NCI-H146 treated with DMSO at 0.1 percent for 48 hours (cell line): Measurements from ENCODE around the gene NFIC.
"Not testable (repeated sequence)": the region's sequence is repeated elsewhere in the genome, so short reads cannot be mapped to it uniquely, and the experiment has no call there.

Experiments used
- DNase-seq: peaks from one replicate; lab custom pipeline; 2025; ENCODE audit not compliant: unreplicated experiment; lab: John Stamatoyannopoulos, UW

The NFIC gene

DNA sequence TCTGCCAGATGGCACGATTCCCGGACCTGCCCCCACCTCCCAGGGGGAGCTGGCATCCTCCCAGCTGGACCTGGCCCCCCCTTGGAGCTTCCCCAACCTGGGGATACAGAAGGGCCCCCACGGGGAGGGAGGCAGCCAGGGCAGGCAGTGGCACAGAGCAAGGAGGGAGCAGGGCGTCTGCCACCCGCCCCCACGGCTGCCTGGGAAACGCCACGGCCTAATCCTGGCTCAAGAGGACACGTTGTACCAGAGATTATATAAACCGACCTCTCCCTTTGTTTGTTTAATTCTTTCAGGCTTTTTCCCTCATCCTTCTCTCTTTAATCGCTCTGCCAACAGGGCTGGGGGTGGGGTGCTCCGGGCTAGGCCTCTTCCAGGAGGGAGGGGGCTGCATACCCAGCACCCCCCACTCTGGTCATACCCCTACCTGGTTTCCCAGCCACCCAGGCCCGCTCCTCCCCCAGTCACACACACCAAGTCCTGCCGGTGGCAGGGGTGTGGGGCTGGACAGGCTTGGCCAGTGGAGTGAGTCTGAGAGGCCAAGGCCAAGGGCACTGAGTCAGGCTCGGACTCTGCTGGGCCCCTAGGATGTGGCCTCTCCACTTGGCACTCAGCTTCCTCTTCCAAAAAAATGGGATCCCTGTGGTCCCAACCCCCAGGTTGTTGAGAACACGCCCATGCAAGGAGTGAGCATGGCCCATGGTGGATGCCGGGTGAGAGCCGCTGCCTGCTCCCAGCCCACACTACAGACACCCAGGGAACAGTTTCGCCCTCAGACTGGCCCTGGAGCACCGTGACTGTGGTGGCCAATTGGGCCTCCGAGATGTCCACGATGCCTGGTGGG is 29.5 kb upstream of the NFIC start:
- no peak for DNase-seq

DNA sequence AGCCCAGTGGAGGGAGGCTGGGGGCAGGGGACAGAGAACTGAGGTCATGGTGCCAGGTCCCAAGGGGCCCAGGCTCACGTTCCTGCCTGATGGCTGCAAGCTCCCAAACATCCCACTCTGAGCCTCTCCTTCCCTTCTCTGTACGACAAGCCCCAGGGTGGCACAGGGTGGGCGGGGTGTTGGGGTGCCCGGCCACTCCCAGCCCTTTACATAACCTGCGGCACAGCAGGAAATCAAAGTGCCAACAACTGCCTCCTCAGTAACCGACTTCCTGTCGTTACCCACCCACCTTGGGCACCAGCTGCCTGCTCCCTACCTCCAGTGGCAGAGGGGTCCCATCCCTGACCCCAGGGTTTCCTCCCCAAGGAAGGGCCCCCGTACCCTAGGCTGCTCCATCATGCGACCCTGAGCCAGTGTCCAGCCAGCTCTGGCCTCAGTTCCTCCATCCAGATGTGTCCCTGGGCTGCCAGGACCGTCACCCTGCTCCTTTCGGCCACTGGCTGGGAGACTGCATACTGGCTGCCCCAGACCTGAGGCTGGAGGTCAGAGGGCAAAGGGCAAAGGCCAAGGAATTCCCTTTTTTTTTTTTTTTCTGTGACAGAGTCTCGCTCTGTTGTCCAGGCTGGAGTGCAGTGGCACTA is 27.7 kb upstream of the NFIC start:
- no peak for DNase-seq

DNA sequence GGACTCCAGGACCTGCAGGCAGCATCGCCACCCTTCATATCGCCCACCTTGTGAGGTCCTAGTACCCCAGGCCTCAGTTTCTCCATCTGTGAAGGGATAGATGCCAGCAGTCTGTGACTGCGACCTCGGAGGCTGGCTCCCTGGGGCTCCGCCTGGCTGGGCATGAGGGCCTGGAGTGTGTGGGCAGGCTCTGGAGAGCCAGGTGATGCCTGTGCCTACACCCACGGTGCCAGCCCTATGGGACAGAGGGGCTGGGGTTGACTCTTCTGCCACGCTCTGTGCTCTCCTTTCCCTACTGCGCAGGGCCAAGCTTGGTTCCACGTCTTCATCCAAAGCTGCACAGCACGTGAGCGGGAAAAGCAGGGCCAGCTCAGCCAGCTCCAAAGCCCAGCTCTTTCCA is 26.0 kb upstream of the NFIC start:
- DNase-seq: no peak

DNA sequence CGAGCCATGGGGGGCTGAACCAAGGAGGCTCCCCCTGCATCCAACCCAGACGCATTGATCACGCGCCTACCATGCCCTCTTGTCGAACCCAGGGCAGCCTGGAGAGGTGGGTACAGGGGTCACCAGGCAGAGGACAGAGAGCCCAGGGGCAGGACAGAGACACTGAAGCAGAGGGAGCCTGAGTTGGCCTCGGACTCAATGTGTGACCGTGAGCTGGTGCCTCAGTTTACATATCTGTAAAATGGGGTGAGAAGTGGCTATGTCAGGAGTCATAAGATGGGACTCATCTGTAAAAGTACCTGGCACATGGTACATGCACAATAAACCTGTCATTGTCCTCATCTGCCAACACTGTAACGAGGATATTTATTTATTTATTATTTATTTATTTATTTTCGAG is 24.1 kb upstream of the NFIC start:
- no peak for DNase-seq

DNA sequence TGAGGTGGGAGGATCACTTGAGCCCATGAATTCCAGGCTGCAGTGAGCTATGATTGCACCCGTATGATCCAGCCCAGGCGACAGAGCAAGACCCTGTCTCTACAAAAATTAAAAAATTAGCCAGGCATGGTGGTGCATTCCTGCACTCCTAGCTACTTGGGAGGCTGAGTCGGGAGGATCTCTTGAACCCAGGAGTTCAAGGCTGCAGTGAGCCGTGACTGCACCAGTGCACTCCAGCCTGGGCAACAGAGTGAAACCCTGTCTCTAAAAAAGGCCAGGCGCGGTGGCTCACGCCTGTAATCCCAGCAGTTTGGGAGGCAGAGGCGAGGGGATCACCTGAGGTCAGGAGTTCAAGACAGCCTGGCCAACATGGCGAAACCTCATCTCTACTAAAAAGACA is 23.4 kb upstream of the NFIC start:
- DNase-seq: not testable (repeated sequence)

DNA sequence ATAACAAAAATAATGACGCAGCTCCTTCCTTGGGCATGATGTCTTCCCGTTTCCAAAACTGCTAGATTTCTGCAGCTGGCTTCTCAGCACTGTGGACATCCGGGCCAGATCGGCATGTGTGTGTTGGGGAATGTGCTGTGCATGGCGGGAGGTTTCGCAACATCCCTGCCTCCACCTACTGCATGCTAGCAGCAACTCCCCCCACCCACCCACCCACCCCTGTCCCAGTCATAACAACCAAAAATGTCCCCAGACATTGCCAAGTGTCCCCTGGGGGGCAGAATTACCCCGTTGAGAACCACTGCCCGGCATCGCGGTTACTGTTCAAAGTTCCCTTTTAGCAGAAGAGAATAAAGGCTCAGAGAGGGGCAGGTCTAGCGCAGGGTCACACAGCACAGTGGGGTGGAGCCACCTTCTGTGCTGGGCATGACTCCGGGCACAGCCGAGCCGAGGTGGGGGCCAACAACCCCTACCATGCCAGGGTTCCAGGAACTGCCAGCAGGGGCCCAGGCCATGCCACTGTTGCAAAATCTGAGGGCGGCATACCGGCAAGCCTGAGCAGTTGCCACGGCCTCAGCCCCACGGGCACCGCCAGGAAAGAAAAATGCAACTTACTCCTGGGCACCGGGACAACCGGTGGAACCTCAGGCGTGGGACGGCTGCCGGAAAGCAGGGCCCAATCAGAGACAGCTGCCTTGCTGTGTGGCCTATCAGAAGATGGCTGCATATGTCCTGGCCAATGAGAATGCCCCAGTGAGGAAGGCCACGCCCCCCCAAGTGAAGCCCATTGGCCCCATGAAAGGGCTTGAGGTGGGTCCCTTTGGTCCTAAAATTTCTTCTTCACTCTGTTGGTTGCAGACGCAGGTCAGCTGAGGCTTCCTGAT is 22.5 kb upstream of the NFIC start:
- DNase-seq: no peak

DNA sequence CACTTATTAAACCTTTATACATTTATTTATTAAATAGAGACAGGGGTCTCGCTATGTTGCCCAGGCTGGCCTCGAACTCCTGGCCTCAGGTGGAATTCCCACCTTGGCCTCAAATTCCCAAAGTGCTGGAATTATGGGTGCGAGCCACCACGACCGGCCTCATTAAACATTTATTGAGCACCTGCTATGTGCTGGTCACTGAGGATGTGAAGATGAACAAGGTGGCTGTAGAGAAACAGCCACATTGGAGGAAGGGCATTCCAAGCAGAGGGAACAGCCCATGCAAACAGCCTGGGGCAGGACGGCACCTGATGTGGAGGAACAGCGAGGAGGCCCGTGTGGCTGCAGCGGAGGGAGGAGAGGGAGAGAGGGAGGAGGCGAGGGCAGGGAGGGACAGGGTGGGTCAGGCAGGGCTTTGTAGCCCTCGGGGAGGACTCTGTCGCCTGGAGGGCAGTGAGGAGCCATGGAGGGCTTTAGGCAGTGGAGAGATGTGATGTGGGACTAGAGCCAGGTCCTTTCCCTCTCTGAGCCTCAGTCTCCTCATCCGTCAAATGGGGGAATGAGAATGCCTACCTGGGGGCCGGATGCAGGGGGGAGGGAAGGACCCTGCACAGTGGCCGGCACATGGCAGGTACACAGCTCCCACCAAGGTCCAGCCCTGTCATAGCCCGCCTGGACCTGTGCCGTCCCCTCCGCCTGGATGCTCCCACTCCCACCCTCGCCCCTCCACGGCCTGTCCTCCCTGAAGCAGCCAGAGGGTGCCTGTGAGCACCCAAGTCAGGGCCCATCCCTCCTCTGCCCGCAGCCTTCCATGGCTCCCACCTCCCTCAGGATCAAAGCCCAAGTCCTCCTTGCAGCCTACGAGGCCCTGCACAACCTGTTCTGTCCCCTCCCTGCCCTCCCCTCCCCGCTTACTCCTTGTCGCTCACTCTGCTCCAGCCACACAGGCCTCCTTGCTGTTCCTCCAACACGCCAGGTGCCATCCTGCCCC is 21.5 kb upstream of the NFIC start:
- no peak for DNase-seq

DNA sequence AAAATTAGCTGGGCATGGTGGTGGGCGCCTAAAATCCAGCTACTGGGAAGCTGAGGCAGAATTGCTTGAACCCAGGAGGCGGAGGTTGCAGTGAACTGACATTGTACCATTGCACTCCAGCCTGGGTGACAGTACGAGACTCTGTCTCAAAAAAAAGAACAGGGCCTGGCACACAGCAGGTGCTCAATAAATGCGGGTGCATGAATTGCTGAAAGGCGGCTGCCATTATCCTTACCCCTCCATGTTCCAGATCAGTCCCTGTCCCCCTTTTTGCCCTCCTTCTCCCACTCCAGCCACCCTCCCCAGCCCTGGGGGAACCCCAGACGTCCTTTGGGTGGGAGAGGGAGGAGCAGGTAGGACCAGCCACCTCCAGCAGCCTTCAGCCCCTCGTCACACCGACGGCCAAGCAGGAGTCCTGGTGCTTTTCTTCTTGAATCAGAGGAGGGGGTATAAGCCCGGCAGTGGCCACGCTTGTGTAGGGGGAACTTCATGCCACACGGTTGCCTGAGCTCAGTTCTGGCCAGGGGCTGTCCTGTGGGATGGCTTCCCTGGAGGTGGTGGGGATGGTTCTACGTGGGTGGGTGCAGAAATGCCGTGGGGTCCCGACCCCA is 20.4 kb upstream of the NFIC start:
- no peak for DNase-seq

DNA sequence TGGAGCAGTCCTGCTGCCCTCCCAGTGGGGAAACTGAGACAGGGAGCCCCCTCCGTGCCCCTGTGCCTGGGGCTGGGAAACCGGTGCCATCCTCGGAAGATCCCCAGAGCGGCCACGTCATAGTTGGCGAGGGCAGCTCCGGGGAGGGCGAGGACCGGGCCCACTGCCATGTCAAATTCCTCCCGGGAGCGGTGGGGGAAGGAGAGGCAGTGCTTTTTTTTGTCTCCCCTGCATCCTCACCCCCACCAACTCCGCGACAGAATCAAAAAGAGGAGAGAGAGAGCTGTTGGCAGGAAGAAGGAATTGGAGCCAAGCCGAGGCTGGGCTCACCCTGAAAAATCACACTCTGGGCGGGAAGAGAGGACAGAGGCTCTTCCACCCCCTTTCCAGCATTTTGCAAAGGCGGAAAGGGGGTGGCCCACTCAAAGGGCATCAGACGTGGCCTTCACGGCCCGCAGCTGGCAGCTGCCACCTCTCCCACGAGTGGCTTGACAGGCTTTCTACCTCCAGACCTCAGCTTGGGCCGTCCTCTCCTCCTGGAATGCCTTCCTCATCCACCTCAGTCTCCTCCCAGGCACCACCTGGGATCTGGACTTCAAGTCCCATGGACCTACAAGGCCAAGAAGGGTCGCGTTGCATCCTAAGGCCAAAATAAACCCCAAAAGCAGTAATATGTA is 19.6 kb upstream of the NFIC start:
- no peak for DNase-seq

DNA sequence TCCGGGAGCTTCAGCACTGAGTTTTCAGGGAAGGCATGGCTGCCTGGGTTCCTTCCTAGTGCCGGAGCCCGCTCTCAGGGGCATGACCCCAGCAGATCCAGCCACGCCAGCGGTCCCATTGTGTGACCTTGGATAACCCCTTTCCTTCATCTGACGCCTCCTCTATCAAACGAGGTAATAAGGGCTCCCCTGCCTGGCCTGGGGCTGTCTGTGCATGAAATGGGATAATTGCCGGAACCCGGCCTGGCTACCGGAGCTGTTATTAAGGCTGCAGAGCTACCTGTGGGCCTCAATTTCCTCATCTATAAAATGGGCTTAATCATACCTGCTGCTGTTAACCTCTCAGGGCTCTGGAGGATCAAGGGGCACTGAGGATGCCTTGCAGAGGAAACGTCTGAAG is 18.3 kb upstream of the NFIC start:
- DNase-seq: no peak

DNA sequence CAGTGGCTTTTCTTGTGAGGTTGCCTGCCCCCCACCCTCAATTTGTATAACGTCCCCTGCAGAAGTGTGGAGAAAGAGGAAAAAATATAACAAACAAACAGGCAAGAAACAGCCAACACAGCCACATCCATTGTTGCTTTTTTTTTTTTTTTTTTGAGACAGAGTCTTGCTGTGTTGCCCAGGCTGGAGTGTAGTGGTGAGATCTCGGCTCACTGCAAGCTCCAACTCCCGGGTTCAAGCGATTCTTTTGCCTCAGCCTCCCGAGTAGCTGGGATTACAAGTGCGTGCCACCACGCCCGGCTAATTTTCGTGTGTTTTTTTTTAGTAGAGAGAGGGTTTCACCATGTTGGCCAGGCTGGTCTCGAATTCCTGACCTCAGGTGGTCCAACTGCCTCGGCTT is 17.9 kb upstream of the NFIC start:
- not testable (repeated sequence) for DNase-seq

DNA sequence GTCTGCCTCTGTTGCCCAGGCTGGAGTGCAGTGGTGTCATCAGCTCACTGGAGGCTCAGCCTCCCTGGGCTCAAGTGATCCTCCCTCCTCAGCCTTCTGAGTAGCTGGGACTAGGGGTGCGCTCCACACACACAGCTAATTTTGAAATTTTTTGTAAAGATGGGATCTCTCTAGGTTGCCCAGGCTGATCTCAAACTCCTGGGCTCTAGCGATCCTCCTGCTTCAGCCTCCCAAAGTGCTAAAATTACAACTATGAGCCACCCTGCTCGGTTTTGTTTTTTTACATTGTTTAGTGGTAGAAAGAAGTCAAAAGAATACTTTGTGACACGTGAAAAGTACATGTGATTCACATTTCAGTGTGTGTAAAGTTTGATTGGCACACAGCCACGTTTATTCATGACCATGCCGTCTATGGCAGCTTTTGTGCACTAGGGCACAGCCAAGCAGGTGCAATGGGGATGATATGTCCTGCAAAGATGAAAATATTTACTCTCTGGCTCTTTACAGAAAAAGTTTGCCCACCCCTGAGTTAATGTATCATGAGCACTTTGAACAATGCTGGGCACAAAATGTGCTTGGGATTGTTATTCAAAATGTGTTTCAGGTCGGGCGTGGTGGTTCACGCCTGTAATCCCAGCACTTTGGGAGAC is 16.2 kb upstream of the NFIC start:
- no peak for DNase-seq

DNA sequence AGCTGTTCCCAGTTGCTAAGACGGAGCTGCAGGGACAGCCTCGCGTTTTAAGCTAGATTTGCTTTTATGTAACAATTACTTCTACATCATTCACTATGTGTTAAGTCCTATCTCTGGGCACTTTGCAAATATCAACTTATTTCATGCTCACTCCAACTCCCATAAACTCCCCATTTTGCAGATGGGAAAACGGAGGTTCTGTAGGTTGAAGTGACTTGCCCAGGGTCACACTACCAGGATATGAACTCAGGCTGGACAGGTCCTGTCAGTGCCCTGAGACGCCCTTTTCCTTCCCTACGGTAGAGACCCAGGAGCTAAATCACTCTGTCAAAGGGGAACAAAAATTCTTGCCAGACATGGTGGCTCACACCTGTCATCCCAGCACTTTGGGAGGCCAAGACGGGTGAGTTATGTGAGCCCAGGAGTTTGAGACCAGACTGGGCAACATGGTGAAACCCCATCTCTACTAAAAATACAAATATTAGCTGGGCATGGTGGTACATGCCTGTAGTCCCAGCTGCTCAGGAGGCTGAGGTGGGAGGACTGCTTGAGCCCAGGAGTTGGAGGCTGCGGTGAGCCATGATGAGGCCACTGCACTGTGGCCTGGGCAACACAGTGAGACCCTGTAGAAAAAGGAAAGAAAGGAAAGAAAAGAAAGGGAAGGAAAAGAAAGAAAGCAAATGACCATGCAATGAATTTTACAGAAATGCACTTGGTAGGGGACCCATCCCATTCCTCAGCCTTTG is 14.5 kb upstream of the NFIC start:
- DNase-seq: no peak

DNA sequence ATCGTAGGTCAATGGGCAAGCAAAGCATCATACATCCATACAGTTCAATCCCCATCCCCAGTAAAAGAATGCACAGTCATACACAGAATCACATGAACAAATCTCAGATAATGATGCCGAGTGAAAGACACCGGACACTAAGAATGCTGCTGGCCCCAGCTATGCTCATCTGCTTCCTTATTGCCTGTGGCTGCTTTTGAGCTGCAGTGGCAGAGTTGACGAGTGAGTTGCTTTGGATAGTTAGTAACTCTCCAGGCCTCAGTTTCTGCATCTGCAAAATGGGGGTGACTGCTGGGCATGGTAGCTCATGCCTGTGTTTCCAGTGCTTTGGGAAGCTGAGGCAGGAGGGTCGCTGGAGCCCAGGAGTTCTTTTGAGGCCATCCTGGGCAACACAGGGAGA is 12.9 kb upstream of the NFIC start:
- no peak for DNase-seq

DNA sequence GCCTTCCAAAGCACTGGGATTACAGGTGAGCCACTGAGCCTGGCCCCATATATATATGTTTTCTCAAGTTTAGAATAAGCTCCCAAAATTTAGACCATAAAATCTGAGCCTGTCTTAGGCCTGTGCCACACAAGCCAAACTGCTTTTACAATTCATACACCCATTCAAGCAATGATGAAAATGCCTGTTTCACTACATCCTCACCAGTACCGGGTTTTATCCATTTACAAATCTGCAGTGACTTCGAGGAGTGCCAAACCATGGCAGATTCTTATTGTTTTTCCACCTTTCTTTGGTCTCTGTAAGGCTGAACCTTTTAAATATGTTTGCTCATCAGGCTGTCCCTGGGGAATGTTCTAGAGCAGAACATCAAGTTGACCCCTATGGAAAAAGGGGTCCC is 9.6 kb upstream of the NFIC start:
- DNase-seq: no peak

DNA sequence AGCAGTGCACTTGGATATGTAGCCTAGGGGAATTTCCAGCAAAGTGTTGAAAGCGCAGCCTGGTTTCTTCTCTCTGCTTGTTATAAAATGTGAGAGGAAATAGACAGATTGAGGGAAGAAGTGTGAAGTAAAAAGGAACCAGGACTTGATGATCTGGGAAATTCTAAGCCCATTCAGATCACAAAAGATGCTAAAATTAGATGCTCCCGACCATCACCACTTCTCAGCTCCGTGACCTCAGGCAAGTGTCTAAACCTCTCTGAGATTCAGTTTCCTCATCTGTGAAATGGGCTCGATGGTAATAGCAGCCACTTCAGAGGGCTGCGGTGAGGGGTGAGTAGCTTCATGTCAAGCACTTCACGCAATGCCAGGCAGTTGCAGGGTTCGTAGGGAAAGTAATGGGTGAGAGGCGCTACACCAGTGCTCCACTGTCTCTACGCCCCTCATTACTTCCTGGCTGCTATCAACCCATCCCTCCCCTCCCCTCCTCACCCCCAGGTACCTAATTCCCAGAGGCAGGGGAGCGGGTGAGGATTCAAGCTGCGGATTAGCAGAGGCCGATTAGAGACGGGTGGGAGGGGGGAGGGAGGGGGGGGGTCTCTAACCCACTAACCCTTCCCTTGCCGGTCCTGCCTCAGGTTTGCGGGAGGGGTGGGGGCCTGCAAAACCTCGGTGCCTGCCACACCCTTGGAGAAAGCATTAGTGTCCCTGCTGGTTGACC is 9.0 kb upstream of the NFIC start:
- DNase-seq: no peak

DNA sequence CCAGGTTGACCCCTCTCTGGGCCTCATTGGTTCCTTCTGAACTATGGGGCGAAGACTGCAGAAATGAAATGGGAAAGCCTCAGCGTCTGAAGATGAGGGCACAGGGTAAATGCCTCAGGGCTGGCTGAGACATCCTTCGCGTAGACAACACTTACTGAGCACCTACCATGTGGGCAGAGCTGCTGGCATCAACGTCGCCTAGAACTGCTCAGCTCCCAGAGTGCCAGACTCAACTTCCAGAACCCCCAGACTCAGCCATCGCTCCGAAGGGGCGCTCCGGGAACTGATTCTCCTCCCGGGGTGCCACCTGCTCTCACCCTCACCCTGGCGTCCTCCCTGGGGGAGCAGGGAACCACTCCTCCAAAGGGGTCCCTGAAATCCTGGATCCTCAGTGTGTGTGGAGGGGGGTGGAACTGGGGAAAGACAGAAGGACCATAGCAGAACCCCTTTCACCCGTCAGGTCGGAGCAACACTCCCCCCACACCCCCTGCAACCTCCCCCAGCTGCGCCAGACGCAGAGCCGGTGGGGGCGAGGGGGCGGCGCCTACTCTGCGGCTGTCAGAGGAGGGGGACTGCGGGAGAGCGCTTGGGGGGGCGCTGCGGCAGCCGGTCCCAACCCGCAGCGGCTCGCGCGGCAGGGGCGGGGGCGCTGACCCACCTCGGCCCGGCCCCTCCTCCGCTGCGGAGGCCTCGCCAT is 8.2 kb upstream of the NFIC start:
- no peak for DNase-seq
